ENCODE data around the gene SIRT2.

- no peak for TF ChIP-seq EZH2 (IDR thresholded peaks at IDR 0.05; ENCODE audit: low read length)
- TF ChIP-seq, protein P1, sequence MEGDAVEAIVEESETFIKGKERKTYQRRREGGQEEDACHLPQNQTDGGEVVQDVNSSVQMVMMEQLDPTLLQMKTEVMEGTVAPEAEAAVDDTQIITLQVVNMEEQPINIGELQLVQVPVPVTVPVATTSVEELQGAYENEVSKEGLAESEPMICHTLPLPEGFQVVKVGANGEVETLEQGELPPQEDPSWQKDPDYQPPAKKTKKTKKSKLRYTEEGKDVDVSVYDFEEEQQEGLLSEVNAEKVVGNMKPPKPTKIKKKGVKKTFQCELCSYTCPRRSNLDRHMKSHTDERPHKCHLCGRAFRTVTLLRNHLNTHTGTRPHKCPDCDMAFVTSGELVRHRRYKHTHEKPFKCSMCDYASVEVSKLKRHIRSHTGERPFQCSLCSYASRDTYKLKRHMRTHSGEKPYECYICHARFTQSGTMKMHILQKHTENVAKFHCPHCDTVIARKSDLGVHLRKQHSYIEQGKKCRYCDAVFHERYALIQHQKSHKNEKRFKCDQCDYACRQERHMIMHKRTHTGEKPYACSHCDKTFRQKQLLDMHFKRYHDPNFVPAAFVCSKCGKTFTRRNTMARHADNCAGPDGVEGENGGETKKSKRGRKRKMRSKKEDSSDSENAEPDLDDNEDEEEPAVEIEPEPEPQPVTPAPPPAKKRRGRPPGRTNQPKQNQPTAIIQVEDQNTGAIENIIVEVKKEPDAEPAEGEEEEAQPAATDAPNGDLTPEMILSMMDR (optimal IDR thresholded peaks at IDR 0.05 in 1 of 3, IDR thresholded peaks at IDR 0.05 in 1 of 3, conservative IDR thresholded peaks at IDR 0.05 in 1 of 3; ENCODE audit: extremely low read depth in 1 of 3, insufficient read depth in 2 of 3, low read length in 3 of 3) = no peak
Measured at GRCh38 chr19:38880076-38880881, 19.1 kb downstream of the SIRT2 start.
